NCI-H2029 treated with DMSO at 0.1 percent for 48 hours (cell line): ENCODE data around the gene BANK1.

Experiments used
- DNase-seq: peaks from one replicate; lab custom pipeline; 2025; lab: John Stamatoyannopoulos, UW

BANK1 gene, protein sequence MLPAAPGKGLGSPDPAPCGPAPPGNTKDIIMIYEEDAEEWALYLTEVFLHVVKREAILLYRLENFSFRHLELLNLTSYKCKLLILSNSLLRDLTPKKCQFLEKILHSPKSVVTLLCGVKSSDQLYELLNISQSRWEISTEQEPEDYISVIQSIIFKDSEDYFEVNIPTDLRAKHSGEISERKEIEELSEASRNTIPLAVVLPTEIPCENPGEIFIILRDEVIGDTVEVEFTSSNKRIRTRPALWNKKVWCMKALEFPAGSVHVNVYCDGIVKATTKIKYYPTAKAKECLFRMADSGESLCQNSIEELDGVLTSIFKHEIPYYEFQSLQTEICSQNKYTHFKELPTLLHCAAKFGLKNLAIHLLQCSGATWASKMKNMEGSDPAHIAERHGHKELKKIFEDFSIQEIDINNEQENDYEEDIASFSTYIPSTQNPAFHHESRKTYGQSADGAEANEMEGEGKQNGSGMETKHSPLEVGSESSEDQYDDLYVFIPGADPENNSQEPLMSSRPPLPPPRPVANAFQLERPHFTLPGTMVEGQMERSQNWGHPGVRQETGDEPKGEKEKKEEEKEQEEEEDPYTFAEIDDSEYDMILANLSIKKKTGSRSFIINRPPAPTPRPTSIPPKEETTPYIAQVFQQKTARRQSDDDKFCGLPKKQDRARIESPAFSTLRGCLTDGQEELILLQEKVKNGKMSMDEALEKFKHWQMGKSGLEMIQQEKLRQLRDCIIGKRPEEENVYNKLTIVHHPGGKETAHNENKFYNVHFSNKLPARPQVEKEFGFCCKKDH

DNA sequence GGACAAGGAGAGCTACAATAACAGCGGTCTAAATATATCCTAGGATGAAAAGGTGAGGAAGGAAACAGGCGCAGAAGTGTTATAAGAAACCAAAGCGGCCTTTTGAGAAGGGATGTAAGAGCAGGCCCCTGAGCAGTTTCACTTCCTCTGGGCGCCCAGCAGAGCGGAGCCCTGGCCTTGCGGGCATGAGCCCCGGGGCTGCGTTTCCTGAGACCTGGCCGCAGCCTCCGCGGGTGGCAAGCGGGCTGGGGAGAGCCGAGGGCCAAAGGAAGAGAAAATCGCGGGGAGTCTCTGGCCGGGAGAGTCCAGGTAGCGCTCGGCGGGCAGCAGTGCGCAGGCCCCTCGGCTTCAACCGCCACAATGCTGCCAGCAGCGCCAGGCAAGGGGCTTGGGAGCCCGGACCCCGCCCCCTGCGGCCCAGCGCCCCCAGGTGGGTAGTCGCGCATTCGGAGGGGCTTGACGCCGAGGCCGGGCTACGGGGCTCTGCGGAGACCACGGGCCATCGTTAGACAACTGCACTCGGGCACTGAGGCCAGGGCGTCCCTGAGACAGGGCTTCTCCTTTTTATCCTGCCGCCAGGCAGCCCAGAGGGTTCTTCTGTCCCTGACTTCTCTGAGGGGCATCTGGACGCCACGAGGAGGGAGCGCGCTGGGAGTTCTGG, at the start of gene BANK1:
TSS of gene BANK1 (plus strand) at position 210 of the 661 bp plus-strand sequence. CDS start at position 361, 151 bp downstream.
- DNase-seq = peak; percentile 64

DNA sequence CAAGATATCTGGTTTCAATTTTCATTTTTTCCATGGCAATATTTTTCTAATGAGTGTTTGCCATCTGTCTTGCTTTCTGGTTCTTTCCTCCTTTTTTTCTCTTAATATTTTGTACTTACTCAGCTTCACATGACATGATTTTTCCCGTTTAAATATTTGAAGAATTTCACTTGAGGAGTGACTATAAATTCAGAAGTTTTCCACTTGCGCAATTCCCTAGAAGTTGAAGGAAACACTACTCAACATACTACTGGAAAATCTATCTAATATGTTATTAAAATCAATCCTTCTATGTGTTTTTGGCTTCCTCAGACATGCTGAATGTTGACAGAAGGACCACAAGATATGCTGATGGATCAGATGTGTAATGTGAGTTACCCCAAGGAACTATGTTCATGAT, 36.8 kb upstream of the BANK1 start:
- DNase-seq = no peak

DNA sequence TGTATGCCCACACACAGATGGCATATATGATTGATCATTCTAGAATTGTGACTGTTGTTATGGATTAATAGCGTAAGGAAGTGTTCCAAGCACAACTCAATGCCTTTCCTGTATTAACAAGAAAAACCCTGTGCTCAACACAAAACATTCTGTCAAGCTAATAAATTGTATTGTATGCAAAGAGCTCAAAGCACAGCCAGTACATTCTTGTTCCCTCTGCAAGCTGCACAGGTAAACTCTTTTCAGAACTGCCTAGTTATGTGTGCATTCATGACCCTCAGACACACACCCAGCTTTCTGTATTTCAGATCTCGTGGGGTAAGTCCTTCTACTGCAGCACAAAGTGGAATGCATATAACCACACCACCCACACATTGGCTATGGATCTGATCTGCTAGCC, 34.3 kb upstream of the BANK1 start:
- DNase-seq = no peak

DNA sequence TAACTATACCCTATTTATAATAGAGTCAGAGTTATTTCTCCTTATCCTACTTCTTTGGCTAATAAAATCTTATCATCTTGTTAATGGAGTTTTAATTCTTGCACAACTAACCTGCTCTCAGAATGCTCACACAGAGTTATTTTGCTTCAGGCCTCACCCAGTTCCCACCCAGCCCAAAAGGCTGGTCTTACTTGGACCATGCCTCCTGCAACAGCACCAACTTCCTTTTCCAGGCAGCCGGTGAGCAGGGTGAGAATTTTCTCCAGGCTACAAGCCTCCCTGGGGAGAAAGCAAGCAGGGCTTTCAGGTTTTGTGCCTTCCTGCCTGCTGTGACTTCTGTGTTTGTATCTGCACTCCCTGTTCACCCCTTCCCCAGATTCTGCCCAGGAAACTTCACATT, 29.1 kb upstream of the BANK1 start:
- no peak for DNase-seq

DNA sequence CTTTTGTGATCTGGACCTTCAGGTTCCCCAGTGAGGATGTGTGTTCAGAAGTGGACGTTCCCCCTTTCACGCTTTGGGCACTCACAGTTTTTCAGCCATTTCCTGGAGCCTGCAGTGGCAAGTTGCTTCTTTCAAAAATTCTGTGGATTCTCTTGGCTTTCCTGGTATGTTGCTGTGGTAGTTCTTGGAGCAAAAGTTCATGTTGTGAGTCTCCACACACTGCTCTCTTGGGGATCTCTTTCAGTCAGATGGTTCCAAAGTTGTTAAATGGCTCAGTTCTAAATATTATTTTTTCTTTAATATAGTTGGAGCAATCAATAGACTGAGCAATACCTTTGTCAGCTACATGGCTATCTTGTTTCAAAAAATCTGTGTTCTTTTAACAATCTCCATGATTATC, 28.5 kb upstream of the BANK1 start:
- DNase-seq = no peak

DNA sequence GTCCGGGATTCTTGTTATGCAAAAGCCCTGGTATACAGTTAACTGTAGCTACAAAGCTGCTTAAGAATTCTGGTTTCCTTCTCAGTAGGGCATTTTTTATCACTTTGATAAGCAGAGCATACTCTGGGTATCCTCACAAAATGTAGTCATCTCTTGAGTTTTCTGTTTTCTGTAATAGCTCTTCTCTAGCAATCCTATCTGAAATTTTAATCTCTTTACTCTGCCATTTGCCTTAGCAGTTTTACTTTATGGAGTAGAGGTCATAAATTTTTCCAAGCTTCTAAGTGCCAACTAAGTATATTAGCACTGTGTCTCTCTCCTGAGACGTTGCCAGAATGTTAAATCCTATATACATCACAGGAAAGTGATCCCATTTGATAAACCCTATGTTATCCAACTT, 28.0 kb upstream of the BANK1 start:
- no peak for DNase-seq

DNA sequence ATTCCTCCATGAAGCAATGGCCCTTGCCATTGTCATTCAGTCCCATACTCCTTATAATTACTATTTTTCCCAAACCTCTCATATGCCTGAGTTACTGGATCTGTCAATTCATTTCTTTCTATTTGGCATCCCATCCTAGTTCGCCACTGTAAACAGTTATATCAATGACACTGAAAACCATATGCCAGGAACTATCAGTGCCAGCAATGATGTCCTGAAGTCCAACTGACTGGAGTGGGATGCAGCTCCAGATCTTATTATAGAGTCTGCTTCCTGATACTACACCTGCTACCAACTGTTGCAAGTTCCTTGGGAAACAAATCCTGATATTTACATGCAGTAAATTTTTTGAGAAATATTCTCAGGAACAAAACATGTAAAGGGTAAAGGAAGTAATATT, 27.0 kb upstream of the BANK1 start:
- DNase-seq = no peak

DNA sequence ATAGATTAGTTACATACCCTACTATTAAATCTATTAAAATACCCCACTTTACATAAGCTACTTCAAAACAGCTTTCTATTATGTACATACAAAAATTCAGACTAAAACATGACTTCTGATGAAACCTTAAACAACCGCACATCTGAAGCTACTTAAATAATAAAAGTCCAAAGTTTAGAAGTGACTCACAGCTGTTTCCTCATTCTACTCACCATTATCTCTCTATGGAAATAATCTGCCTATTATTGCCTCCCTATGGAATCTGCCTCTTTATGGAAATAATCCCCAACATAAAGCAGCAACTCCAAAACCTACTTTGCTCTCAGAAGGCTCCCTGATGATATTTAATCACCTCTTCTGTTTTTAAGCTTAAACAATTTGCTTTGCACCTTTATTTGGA, 15.7 kb upstream of the BANK1 start:
- no peak for DNase-seq

DNA sequence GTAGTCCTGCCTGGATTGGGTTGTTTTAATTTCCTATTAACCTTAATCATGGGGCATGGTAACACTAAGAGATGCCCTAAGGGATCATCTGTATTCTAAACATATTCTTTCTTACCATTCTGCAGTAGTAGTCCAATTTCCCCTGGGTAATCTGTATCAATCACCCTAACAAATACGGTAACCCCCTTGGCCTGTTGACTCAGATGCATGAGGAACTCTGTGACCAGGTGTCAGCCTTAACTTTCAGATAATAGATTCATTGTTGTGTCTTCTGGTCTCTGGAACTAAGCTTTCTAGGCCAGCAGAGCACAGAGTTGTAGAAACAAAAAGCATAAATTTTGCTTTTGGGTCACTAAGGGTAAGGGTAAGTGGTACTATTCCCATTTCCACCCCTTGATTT, 13.1 kb upstream of the BANK1 start:
- no peak for DNase-seq

DNA sequence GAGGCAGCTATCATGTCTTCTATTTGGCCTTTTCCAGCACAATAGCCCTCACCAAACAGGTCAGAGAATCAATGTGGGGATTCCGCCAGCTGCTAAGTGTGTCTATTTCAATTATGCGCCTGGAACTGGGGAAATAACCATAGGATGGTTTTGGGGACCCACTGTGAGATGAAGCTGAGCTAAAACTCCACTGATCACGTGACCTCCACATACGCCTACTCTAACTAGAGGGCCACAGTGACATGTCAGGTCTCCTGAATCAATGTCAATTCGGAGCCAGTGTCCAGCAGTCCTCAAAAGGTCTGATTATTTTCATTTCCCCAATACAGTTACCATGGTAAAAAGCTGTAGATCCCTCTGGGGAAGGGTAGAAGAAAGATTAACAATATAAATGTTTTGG, 10.2 kb upstream of the BANK1 start:
- no peak for DNase-seq

DNA sequence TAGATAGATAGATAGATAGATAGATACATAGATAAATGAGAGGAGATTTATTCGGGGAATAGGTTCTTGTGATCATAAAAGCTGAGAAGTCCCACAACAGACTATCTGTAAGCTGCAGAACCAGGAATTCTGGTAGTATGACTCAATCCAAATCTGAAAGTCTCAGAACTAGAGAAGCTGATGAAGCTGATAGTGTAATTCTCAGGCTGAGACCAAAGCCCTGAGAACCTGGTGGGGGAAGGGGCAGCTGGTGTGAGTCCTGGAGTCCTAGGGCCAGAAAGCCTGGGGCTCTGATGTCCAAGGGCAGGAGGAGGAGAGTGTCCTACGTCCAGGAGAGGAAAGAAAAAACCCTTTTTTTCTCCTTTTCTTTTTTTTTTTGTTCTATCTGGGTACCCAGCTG, 8.0 kb upstream of the BANK1 start:
- no peak for DNase-seq

DNA sequence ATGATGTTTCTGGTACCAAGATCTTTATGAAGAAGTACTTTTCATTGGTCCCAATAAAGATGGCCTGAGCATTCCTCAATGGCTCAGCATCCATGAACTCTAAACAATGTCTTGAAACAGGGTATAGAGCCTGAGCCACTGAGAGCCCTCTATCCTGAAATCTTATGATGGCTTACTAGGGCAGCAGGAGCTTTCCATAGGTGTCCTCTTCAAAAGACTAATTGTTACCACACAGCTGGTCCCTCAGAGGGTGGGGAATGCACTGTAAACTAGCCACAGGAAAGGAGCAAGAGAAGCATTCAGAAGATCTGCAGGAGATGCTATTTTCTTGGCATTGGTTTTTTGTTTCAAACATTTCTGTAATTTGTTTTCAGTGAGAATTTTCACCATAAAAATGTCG, 5.6 kb upstream of the BANK1 start:
- DNase-seq = no peak

DNA sequence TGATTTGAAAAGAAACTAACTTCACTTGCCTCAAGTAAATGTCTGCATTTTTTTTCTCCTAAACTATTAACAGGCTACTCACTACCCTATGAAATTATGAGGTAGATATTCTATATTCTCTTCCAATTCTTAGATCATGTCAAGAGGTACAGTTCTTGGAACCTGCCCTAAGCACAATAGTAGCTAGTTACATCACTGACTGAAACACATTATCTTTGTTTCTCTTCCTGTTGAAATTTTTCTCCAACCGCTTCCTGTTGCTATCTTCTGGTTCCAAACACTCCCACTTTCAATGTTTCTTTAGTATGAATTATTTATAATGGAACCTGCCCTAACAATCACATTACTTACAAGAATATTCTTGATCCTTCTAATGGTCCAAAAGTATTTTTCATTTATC, 5.0 kb upstream of the BANK1 start:
- DNase-seq = no peak

DNA sequence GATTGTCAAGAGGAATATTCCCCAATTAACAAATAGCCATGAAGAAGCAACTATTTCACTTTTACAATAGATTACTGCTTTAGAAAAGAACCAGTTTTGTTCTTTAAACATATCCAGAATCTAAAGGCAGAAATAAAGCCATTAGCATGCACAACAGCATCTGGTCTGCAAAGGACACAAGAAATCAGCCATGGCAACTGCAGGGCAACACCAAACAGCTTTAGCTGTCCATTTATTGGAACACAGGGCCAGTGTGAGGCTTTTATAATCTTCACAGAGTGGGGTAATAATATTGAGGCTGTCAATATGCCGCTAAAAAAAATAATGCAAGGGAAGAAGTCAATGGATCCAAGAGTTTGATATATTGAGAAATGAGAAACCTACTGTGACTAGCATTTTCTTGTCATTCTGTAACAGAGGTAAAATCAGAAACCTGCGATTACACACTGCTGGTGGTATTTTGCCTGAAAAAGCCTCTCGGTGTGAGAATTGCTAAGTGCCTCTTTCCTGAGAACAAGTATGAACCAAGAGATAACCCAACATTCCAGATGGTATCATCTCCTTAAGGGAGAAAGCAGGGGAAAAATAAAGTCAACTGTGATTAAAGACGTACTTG, 2.7 kb upstream of the BANK1 start:
- DNase-seq = no peak

DNA sequence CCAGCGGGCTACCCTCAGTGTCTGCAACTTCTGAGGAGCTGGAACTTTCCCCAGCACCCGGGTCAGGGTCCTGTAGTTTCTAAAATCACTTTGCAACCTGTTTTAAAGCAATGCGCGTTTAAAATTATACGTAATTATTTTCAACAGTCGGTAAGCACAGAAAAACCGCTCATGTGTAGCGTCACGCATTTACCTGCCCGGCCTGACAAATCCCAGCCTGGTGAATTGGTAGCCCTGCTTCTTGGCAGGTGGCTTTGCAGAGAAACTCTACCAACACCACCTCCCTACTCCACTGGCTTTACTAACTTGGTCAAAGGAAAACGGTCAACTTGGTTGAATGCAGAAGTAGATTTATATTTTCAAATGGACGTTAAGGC, 640 bp downstream of the BANK1 start:
- no peak for DNase-seq

DNA sequence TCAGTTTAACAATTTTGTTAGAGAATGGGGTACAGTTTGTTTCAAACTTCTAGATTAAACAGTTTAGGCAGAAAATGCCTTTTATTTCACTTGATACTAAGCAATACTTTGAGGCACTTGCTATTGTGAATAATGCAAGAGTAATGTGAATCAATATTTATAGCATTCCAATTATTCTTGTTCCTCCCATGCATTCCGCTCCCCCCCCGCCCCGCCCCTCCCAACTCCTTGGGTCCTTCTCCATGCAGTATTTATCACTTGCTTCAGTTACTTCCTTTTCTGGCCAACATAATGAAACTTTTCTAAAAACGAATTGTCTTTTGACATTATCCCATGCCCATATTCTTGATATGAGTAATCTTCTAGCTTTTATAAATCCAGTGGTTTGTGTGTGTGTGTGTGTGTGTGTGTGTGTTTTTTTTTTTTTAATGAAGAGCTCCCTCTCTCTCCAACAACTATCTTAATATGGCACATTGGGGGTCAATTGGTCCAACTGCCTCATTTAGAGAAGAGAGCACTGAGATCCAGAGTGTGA, 1.6 kb downstream of the BANK1 start:
- DNase-seq = no peak

DNA sequence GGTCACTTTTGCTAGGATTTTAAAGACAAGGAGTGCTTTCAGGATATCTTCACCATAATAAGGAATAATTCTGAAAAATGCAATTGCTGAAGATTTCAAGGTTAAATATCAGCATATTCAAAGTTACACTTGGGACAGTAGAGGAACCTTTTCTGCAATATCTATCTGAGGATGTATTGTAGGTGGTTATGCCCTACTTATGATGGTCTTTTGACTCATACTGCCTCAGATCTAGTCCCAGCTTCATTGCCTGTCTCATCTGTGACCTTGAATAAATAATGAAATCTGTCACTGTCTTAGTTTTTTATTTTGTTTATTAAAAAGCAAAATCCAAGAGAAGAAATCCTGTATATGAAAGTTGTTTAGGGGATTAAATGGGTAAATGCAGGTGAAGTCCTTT, 2.9 kb downstream of the BANK1 start:
- DNase-seq = no peak

DNA sequence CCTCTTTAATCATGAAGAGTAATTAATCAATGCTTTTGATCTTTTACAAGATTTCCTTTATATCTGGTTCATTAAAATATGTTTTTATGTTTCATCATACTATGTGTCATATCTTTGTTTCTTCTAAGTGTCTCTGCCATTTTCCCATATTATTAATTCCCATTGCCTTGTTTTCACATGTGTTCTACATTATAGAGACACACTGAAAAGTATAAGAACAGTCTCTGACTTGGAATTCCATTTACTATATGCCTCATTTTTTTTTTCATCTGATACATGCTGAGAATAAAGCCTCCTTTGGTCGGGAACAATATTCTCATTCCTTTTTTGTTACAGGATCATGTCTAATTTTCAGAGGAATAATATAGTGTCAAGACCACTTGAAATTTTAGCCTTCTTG, 4.3 kb downstream of the BANK1 start:
- DNase-seq = no peak

DNA sequence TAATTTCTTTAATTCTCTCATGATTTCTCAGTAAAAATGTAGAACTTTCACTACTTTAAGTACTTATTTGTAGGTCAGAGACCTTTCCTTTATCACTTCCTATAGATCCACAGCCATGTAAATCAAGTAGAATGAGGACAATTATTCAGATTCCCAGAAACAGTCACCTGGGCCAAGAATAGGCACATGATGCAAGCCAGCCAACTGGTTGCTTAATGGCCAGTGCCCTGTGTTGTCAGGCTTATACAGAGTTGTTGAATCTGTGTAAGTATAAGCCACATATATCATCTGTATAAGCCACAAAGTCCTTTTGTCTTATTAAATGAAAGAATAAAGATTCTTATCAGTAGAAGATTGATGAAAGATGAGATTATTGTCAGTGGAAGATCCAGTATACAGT, 5.2 kb downstream of the BANK1 start:
- no peak for DNase-seq

DNA sequence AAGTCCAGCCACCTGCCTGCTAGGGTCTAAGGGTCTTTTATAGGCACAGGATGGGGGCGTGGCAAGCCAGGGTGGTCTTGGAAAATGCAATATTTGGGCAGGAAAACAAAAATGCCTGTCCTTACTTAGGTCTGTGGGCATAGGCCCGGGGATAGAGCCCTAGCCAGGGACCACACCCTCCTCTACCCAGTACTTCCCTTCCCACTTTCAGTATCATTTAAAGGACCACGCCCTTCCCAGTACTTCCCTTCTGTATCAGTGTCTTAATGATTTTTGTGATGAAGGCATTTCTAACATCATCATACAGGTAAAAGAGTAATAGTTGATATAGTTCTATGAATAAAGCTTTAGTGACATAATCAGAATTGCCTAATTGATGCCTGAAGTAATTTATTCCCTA, 11.4 kb downstream of the BANK1 start:
- no peak for DNase-seq

DNA sequence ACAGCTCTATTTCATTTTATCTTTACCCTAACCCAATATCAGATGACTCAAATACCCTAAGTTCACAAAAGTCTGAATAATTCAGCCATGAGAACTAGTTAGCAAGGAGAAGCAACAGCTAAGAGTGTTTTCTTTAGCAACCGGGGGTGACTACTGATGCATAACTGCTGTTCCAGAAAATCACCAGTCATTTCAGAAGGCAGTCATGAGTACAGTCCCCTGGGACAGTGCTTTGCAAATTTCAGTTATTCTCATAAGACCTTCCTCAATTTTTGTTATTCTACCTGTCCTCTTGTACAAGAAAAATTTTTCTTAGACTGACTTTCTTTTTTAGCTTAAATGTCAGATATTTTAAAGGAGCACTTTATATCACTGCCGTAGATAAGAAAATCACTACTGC, 16.4 kb downstream of the BANK1 start:
- DNase-seq = no peak

DNA sequence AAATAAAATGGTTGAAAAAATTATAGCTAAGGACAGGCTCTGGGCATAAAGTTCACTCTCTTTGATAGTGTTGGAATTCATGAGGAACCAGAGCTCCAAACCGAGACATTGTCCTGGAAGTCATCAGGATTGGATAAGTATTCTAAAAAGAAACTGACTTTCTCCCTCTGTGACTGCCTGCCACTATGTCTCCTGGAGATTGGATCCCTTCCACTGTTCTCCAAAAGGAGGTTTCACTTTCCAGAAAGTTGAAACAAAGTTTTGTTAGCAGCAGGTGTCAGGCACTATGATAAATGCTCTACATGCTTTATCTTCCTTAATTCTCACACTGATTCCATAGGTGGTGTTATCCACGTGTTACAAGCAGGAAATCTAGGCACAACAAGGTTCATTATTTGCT, 16.8 kb downstream of the BANK1 start:
- DNase-seq = no peak
